Measurements from ENCODE around the gene TLR10.

The TLR10 gene

GRCh38 chr4:38728631-38729141 lies 54.1 kb downstream of the TLR10 start:
- DNase-seq (ENCODE audit: low read depth in 3 of 3), result no peak

- DNase-seq (ENCODE audit: low read depth in 3 of 3), result no peak
Observed at GRCh38 chr4:38724475-38724808, 58.3 kb downstream of the TLR10 start.

- DNase-seq (ENCODE audit: low read depth in 3 of 3), result no peak
Observed at GRCh38 chr4:38723726-38724474, 58.9 kb downstream of the TLR10 start.

GRCh38 chr4:38723114-38723513 lies 59.7 kb downstream of the TLR10 start:
- DNase-seq (ENCODE audit: low read depth in 3 of 3), result no peak

All from stimulated activated CD4-positive, alpha-beta T cell treated with anti-CD3 and anti-CD28 coated beads, TNF-alpha, amount 100 ng/mL, for 48 hours (primary cell).